ENCODE data around the gene FAM50A. TPM values are rescaled to one million over a fixed set of nuclear protein-coding genes. Genes with fewer than 3 reads are reported as not detected.

Gene FAM50A
- total RNA-seq, 4 donors from 2014 or later, result 47.7 to 63.5 (median 56.7) TPM

- Histone ChIP-seq H3K4me1 (peaks cover 16 to 48% (median 46%) of the 10 kb centered on the region in 4 donors), H3K27me3 (no peaks in the 10 kb centered on the region), H3K9me3 (no peaks in the 10 kb centered on the region), H3K36me3 (peaks cover 4 to 55% (median 49%) of the 10 kb centered on the region in 4 donors), H3K4me3 (no peak overlapping the region), H3K27ac (replicated peaks in 1 of 4) (no peak overlapping the region)
- 83% methylated on average over 19 of the region's 21 CpGs for WGBS
- TF ChIP-seq CTCF (IDR thresholded peaks at IDR 0.05) (no peak), POLR2AphosphoS5 (IDR thresholded peaks at IDR 0.05) (no peak), POLR2A (IDR thresholded peaks at IDR 0.05; ENCODE audit: low read depth) (no peak), EP300 (IDR thresholded peaks at IDR 0.05) (no peak)
- intact Hi-C loops (cut with DNase I), result no loop called here
- no peak for DNase-seq (ENCODE audit: extremely low spot score)
Observed at GRCh38 chrX:154441984-154442707, 1.8 kb upstream of the FAM50A start.

- no peaks in the 10 kb centered on the region for H3K27me3 ChIP-seq
- TF ChIP-seq CTCF (IDR thresholded peaks at IDR 0.05) (no peak), POLR2AphosphoS5 (IDR thresholded peaks at IDR 0.05) (no peak), POLR2A (IDR thresholded peaks at IDR 0.05; ENCODE audit: low read depth) (no peak), EP300 (IDR thresholded peaks at IDR 0.05) (no peak)
- H3K4me3 ChIP-seq, result peak overlapping the region; percentile 63 to 73 (median 66)
- intact Hi-C loops (cut with DNase I), result no loop called here
- DNase-seq (ENCODE audit: extremely low spot score), result no peak
- WGBS, result 50% methylated on average over 9 of the region's 10 CpGs
- peak overlapping the region; percentile 86 to 89 (median 88) for H3K27ac ChIP-seq (replicated peaks in 1 of 4)
- H3K4me1 ChIP-seq, result peaks cover 14 to 42% (median 38%) of the 10 kb centered on the region in 4 donors
- peaks cover 7 to 60% (median 54%) of the 10 kb centered on the region in 4 donors for H3K36me3 ChIP-seq
- no peaks in the 10 kb centered on the region for H3K9me3 ChIP-seq
Observed at GRCh38 chrX:154443479-154443910, 446 bp upstream of the FAM50A start.

DNA sequence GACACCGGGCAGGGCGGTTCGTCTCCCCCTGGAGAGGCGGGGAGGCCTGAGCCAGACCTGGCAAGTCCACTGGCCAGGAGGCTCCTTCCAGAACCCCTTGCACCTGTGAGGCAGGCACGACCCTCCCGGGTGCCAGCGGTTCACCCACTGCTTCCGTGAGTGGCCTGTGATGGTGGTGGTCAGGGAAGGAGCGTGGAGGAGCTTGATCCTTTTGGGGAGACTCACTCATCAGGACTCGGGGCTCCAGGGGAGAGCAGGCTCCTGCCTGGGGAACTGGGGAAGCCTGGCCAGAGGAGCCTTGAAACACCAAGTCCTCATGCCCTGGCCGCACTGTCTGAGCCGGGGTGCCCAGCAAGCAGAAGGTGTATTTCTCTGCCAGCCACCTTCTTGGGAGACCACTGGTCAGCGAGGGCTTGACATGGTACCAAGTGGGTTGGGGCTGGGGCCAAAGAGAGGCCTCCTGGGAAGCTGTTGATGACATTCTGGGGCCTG, 860 bp downstream of the FAM50A start:
- peak overlapping the region; percentile 63 to 73 (median 66) for H3K4me3 ChIP-seq
- intact Hi-C loops (cut with DNase I), result no loop called here
- WGBS, result 78% methylated on average over 8 of the region's 13 CpGs
- no peaks in the 10 kb centered on the region for H3K9me3 ChIP-seq
- H3K27ac ChIP-seq (replicated peaks in 1 of 4), result peak overlapping the region; percentile 86 to 89 (median 88)
- no peak for DNase-seq (ENCODE audit: extremely low spot score)
- H3K36me3 ChIP-seq, result peaks cover 19 to 66% (median 64%) of the 10 kb centered on the region in 4 donors
- no peak for TF ChIP-seq POLR2AphosphoS5 (IDR thresholded peaks at IDR 0.05)
- peaks cover 12 to 29% (median 26%) of the 10 kb centered on the region in 4 donors for H3K4me1 ChIP-seq
- no peaks in the 10 kb centered on the region for H3K27me3 ChIP-seq

DNA sequence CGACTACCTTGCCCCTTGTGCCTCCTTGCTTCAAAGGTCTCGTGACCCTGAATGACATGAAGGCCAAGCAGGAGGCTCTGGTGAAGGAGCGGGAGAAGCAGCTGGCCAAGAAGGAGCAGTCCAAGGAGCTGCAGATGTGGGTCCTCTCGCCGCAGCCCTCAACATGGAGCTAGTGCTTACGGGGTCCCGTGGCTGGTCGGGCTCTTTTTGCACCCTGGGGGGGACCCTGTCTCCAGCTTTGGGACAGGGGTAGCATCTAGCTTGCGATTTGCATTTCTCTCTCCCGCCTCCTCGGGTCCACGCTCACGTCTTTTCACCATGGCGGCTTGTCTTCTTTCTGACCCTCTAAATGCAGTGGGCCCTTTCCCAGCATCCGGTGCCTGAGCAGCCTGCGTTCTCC, 1.8 kb downstream of the FAM50A start:
- no peak overlapping the region for H3K27ac ChIP-seq (replicated peaks in 1 of 4)
- peaks cover 23 to 67% (median 64%) of the 10 kb centered on the region in 4 donors for H3K36me3 ChIP-seq
- H3K4me3 ChIP-seq, result no peak overlapping the region
- intact Hi-C loops (cut with DNase I), result no loop called here
- peaks cover 12 to 28% (median 26%) of the 10 kb centered on the region in 4 donors for H3K4me1 ChIP-seq
- WGBS, result 90% methylated on average over 16 of the region's 16 CpGs
- DNase-seq (ENCODE audit: extremely low spot score), result no peak
- no peak for TF ChIP-seq POLR2AphosphoS5 (IDR thresholded peaks at IDR 0.05)
- H3K27me3 ChIP-seq, result no peaks in the 10 kb centered on the region
- no peaks in the 10 kb centered on the region for H3K9me3 ChIP-seq

- intact Hi-C loops (cut with DNase I), result no loop called here
- peaks cover 23 to 65% (median 63%) of the 10 kb centered on the region in 4 donors for H3K36me3 ChIP-seq
- no peak for DNase-seq (ENCODE audit: extremely low spot score)
- H3K4me1 ChIP-seq, result peaks cover 12 to 28% (median 26%) of the 10 kb centered on the region in 4 donors
- H3K27ac ChIP-seq (replicated peaks in 1 of 4), result no peak overlapping the region
- TF ChIP-seq EP300 (IDR thresholded peaks at IDR 0.05), result no peak
- TF ChIP-seq POLR2A (IDR thresholded peaks at IDR 0.05; ENCODE audit: low read depth), result no peak
- TF ChIP-seq CTCF (IDR thresholded peaks at IDR 0.05), result no peak
- WGBS, result 86% methylated on average over 12 of the region's 12 CpGs
- no peaks in the 10 kb centered on the region for H3K27me3 ChIP-seq
- no peaks in the 10 kb centered on the region for H3K9me3 ChIP-seq
- H3K4me3 ChIP-seq, result no peak overlapping the region
Observed at GRCh38 chrX:154446430-154446829, 2.5 kb downstream of the FAM50A start.

Measured in esophagus muscularis mucosa (tissue), 4 donors.